ENCODE measurements around the gene LBP.

- TF ChIP-seq, protein P1, sequence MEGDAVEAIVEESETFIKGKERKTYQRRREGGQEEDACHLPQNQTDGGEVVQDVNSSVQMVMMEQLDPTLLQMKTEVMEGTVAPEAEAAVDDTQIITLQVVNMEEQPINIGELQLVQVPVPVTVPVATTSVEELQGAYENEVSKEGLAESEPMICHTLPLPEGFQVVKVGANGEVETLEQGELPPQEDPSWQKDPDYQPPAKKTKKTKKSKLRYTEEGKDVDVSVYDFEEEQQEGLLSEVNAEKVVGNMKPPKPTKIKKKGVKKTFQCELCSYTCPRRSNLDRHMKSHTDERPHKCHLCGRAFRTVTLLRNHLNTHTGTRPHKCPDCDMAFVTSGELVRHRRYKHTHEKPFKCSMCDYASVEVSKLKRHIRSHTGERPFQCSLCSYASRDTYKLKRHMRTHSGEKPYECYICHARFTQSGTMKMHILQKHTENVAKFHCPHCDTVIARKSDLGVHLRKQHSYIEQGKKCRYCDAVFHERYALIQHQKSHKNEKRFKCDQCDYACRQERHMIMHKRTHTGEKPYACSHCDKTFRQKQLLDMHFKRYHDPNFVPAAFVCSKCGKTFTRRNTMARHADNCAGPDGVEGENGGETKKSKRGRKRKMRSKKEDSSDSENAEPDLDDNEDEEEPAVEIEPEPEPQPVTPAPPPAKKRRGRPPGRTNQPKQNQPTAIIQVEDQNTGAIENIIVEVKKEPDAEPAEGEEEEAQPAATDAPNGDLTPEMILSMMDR (IDR thresholded peaks at IDR 0.05; ENCODE audit: borderline replicate concordance, extremely low read depth, low read length, poor library complexity, severe bottlenecking) = no peak
- no peak for TF ChIP-seq EZH2 (IDR thresholded peaks at IDR 0.05; ENCODE audit: borderline replicate concordance, low read depth, low read length, severe bottlenecking)
Observed at GRCh38 chr20:38373898-38374297, 27.6 kb downstream of the LBP start.

Measured in DND-41 (cell line).